Osteoblast (primary cell): Measurements from ENCODE around the gene AAK1. TPM values are rescaled to one million over a fixed set of nuclear protein-coding genes. Genes with fewer than 3 reads are reported as not detected.

Experiments
- DNase-seq: peaks from one replicate; pipeline ENCODE4 v3.0.0; 2011; ENCODE audit warnings: low spot score, mixed read lengths; ENCODE audit not compliant: insufficient read length; ENCODE audit errors: missing footprints
- H2AFZ ChIP-seq: 2 replicates; pipeline ENCODE4 v1.6.0; 2011; ENCODE audit warnings: mild to moderate bottlenecking, low read length
- H3K27ac ChIP-seq: 2 replicates; pipeline ENCODE4 v1.5.1; 2011; ENCODE audit warnings: mild to moderate bottlenecking, low read depth, low read length, moderate library complexity
- H3K27me3 ChIP-seq: 2 replicates; pipeline ENCODE4 v1.6.0; 2012; ENCODE audit warnings: mild to moderate bottlenecking, control low read depth, inconsistent platforms, low read length, moderate library complexity; ENCODE audit not compliant: insufficient read depth
- H3K36me3 ChIP-seq: 2 replicates; pipeline ENCODE4 v1.5.1; 2011; ENCODE audit warnings: mild to moderate bottlenecking, low read length, control low read depth, moderate library complexity; ENCODE audit not compliant: insufficient read depth
- H3K4me1 ChIP-seq: 2 replicates; pipeline ENCODE4 v1.5.1; 2011; ENCODE audit warnings: mild to moderate bottlenecking, low read length, control low read depth, moderate library complexity; ENCODE audit not compliant: insufficient read depth
- H3K4me2 ChIP-seq: 2 replicates; pipeline ENCODE4 v1.6.0; 2011; ENCODE audit warnings: mild to moderate bottlenecking, low read length; ENCODE audit not compliant: insufficient read depth
- H3K4me3 ChIP-seq: fragments of 200-600 bp; sonication (generic); 3 replicates; pipeline ENCODE4 v1.5.1; 2012; ENCODE audit warnings: mild to moderate bottlenecking, low read length, inconsistent platforms; ENCODE audit not compliant: insufficient read depth
- H3K79me2 ChIP-seq: 2 replicates; pipeline ENCODE4 v1.6.0; 2012; ENCODE audit warnings: mild to moderate bottlenecking, low read length, control low read depth, inconsistent platforms; ENCODE audit not compliant: insufficient read depth
- H3K9me3 ChIP-seq: 2 replicates; pipeline ENCODE4 v1.5.1; 2011; ENCODE audit warnings: low read depth, low read length, control low read depth
- H4K20me1 ChIP-seq: 2 replicates; pipeline ENCODE4 v1.6.0; 2012; ENCODE audit warnings: mild to moderate bottlenecking, low read length, control low read depth; ENCODE audit not compliant: insufficient read depth
- total RNA-seq: library from RNA; depleted of rRNA; stranded (reverse); fragments of >200 nt; gene quantifications from 2 replicates; pipeline ENCODE4 v1.2.3, GENCODE V29; 2012
- TF ChIP-seq, protein P1 (sequence below): IDR thresholded peaks from 2 replicates; pipeline ENCODE4 v1.5.1; 2011; ENCODE audit warnings: mild to moderate bottlenecking, low read depth, low read length, moderate library complexity; ENCODE audit errors: extremely low read depth

AAK1 gene
- total RNA-seq, 1 donor, result 61.9 TPM

DNA sequence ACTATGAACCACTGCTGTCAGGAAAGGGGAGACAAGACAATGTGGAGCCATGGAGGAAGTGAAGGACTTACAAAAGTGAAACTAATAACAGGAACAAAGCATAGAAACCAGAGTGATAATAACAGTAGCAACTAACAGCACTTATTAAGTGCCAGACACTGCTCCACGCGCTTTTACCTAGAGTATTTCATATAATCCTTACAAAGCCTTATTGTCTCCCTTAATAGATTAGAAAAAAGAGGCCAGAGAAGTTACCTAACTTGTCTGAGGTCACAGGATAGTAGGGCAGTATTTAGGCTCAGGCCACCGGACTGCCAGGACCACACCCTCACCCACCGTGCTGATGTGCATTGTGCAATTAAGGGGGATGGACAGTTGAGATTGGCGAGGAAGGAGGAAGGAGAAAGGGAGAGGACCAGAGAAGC, 107.7 kb downstream of the AAK1 start:
- Histone ChIP-seq H2AFZ (no peak overlapping the region), H3K79me2 (peaks cover 49% of the 10 kb centered on the region), H4K20me1 (peaks cover 16% of the 10 kb centered on the region), H3K9me3 (no peaks in the 10 kb centered on the region), H3K4me1 (peaks cover 9% of the 10 kb centered on the region), H3K4me2 (no peak overlapping the region), H3K36me3 (peaks cover 26% of the 10 kb centered on the region), H3K27me3 (no peaks in the 10 kb centered on the region), H3K4me3 (no peak overlapping the region), H3K27ac (no peak overlapping the region)
- no peak for DNase-seq
- TF ChIP-seq, protein P1, sequence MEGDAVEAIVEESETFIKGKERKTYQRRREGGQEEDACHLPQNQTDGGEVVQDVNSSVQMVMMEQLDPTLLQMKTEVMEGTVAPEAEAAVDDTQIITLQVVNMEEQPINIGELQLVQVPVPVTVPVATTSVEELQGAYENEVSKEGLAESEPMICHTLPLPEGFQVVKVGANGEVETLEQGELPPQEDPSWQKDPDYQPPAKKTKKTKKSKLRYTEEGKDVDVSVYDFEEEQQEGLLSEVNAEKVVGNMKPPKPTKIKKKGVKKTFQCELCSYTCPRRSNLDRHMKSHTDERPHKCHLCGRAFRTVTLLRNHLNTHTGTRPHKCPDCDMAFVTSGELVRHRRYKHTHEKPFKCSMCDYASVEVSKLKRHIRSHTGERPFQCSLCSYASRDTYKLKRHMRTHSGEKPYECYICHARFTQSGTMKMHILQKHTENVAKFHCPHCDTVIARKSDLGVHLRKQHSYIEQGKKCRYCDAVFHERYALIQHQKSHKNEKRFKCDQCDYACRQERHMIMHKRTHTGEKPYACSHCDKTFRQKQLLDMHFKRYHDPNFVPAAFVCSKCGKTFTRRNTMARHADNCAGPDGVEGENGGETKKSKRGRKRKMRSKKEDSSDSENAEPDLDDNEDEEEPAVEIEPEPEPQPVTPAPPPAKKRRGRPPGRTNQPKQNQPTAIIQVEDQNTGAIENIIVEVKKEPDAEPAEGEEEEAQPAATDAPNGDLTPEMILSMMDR, result no peak

DNA sequence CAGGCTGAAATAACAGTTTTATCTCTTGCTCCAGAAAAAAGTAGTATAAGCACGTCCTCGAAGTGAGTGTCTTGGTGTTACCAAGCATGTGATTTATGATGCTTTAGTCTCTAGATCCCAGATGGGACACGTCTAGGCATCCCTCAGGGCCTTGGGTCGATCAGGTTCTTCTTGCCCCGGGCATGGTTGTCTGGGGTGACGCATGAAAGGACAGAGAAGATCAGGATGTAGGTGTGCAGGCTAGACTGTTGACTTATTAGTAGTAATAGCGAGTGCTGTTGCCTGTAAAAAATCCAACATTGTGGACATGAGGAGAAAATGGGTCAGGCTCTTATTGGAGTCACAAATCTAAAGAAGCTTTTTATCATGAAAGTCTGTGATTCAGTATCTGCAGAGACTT, 112.4 kb downstream of the AAK1 start:
- Histone ChIP-seq H3K27ac (no peak overlapping the region), H3K9me3 (no peaks in the 10 kb centered on the region)
- no peak for DNase-seq

DNA sequence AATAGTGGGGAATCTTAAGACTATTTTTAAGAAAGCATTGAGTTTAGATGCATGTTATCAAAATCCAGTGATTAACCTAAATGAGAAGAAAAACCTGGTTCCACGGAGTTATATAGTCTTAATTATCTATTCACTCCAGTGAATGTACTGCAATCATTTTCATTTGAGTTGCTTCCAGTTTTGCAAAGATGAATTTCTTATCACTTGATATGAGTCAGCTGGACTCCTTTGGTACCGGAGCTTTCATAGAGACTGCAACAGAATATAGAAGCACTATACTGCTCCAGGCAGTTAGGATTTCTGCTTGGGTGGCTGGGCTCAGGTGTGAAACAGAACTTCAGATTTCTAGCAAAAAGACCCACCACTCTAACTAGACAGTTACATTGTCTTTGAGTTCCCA, 114.1 kb downstream of the AAK1 start:
- Histone ChIP-seq H4K20me1 (no peaks in the 10 kb centered on the region), H3K4me1 (no peaks in the 10 kb centered on the region), H3K27me3 (no peaks in the 10 kb centered on the region), H3K79me2 (peaks cover 6% of the 10 kb centered on the region), H3K4me2 (no peak overlapping the region), H3K4me3 (no peak overlapping the region), H3K36me3 (peaks cover 62% of the 10 kb centered on the region), H3K27ac (no peak overlapping the region), H3K9me3 (no peaks in the 10 kb centered on the region), H2AFZ (no peak overlapping the region)
- DNase-seq, result no peak
- TF ChIP-seq, protein P1, result no peak

More for the DNA sequence above, 112.4 kb downstream of the AAK1 start:
- Histone ChIP-seq H3K4me3 (no peak overlapping the region), H3K4me1 (no peaks in the 10 kb centered on the region), H4K20me1 (no peaks in the 10 kb centered on the region), H3K27me3 (no peaks in the 10 kb centered on the region), H2AFZ (no peak overlapping the region), H3K4me2 (no peak overlapping the region), H3K79me2 (peaks cover 21% of the 10 kb centered on the region), H3K36me3 (peaks cover 53% of the 10 kb centered on the region)
- TF ChIP-seq, protein P1, result no peak

DNA sequence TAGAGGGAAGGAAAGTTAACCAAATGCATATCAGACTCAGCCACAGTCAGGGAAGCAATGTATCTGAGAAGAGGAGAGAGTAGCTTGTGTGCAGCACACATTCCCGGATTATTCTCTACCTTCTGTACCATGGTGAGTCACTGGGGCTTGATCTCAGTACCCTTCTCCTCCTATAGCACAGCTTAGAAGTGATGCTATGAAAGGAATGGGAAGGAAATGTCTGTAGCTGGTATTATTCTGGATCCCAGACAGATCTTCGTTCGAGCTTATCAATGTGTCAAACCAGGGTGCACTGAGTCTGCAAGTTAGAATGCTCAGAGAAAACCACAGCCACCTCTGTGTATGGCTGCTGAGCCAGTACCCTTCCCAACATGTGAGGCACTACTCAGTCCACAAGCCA, 118.3 kb downstream of the AAK1 start:
- H3K4me2 ChIP-seq, result no peak overlapping the region
- H3K4me1 ChIP-seq, result no peaks in the 10 kb centered on the region
- no peaks in the 10 kb centered on the region for H3K9me3 ChIP-seq
- no peaks in the 10 kb centered on the region for H4K20me1 ChIP-seq
- H2AFZ ChIP-seq, result no peak overlapping the region
- no peak overlapping the region for H3K4me3 ChIP-seq
- TF ChIP-seq, protein P1, result no peak
- no peak overlapping the region for H3K27ac ChIP-seq
- H3K27me3 ChIP-seq, result no peaks in the 10 kb centered on the region
- peaks cover 74% of the 10 kb centered on the region for H3K36me3 ChIP-seq
- H3K79me2 ChIP-seq, result no peaks in the 10 kb centered on the region
- DNase-seq, result no peak
